ENCODE results near the gene KLHL10. TPM values are rescaled to one million over a fixed set of nuclear protein-coding genes. Genes with fewer than 3 reads are reported as not detected.
A peak's percentile ranks its signal among the peaks of the same experiment; 100 is the strongest.

Gene KLHL10
- polyA plus RNA-seq, 1 of the 3 experiments (the other 2 are of a cell fraction) = 0.02 TPM

DNA sequence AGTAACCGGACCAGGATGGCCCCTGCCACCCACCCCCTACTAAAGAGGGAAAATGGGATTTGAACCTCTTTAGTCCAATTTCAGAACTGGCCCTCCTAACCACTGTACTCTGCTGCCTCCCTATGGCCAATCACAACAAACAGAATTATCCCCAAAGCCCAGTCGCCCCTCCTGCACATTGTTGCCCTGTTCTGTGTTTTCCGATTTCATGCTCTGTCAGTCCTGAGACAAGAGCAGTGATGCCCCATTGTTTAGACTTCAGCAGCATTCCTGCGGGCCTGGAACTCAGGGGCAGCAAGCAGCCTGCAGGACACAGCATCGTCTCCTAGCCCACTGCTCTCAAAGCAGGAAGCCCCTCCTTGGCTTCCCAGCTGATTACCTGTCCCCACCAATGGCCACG, 48.1 kb downstream of the KLHL10 start (continued):
- TF ChIP-seq, protein P1, sequence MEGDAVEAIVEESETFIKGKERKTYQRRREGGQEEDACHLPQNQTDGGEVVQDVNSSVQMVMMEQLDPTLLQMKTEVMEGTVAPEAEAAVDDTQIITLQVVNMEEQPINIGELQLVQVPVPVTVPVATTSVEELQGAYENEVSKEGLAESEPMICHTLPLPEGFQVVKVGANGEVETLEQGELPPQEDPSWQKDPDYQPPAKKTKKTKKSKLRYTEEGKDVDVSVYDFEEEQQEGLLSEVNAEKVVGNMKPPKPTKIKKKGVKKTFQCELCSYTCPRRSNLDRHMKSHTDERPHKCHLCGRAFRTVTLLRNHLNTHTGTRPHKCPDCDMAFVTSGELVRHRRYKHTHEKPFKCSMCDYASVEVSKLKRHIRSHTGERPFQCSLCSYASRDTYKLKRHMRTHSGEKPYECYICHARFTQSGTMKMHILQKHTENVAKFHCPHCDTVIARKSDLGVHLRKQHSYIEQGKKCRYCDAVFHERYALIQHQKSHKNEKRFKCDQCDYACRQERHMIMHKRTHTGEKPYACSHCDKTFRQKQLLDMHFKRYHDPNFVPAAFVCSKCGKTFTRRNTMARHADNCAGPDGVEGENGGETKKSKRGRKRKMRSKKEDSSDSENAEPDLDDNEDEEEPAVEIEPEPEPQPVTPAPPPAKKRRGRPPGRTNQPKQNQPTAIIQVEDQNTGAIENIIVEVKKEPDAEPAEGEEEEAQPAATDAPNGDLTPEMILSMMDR (IDR thresholded peaks at IDR 0.05) = peak; percentile 37
- TF ChIP-seq RAD21 (IDR thresholded peaks at IDR 0.05; ENCODE audit: low read length) = peak; percentile 63

DNA sequence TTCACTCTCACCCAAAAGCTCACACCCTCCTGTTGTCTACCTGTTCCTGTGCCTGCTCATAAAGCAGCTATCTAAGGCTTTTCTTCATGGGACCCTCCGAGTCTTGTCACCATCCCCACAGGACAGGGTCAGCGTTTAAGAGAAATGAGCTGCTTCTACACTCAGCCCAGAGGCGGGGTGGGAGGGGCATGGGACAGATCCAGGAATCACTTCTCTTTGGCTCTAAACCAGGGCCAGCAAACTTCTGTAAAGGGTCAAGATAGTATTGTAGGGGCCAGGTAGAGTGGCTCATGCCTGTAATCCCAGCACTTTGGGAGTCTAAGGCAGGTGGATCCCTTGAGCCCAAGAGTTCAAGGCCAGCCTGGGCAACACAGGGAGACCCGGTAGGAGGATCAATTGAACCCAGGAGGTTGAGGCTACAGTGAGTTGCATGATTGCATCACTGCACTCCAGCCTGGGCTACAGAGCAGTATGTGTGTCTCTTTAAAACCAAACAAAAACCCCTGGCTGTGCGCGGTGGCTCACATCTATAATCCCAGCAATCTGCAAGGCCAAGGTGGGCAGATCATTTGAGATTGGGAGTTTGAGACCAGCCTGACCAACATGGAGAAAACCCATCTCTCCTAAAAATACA, 50.8 kb downstream of the KLHL10 start:
- CTCF ChIA-PET = interaction anchor here (0.9 kb wide), 1 partner anchor 29 kb away, joined by 3 read pairs; no protein-coding TSS in a partner anchor
- Histone ChIP-seq H3K4me2 (no peak overlapping the region), H3K79me2 (ENCODE audit: insufficient read depth) (peaks cover 41% of the 10 kb centered on the region)

More for the DNA sequence above, 50.8 kb downstream of the KLHL10 start:
- Histone ChIP-seq H3K9me3 (no peaks in the 10 kb centered on the region), H4K20me1 (ENCODE audit: insufficient read depth) (no peaks in the 10 kb centered on the region), H3K4me3 (ENCODE audit: low read depth in 2 of 2, low read length in 1 of 2) (no peak overlapping the region), H3K9me2 (no peaks in the 10 kb centered on the region), H3K27ac (ENCODE audit: low read depth in 2 of 2, low read length in 1 of 2) (no peak overlapping the region), H3K9ac (no peak overlapping the region), H3K27me3 (ENCODE audit: insufficient read depth) (no peaks in the 10 kb centered on the region), H3K4me1 (ENCODE audit: control insufficient read depth in 1 of 2, insufficient read depth in 2 of 2, low read depth in 1 of 2, low read length in 1 of 2) (no peaks in the 10 kb centered on the region), H3F3A (replicated peaks; ENCODE audit: insufficient read depth) (peaks cover 8% of the 10 kb centered on the region), H2AFZ (ENCODE audit: low read depth) (no peak overlapping the region), H3K36me3 (replicated peaks in 1 of 2; ENCODE audit: control insufficient read depth in 1 of 2, insufficient read depth in 2 of 2, low read length in 1 of 2) (peaks cover 64 to 87% of the 10 kb centered on the region in 2 experiments)
- POLR2A ChIA-PET = no interaction called here
- DNase-seq = no peak
- 93% methylated on average over 6 of the region's 6 CpGs for WGBS (ENCODE audit: low lambda C conversion rate)
- TF ChIP-seq, protein P2, sequence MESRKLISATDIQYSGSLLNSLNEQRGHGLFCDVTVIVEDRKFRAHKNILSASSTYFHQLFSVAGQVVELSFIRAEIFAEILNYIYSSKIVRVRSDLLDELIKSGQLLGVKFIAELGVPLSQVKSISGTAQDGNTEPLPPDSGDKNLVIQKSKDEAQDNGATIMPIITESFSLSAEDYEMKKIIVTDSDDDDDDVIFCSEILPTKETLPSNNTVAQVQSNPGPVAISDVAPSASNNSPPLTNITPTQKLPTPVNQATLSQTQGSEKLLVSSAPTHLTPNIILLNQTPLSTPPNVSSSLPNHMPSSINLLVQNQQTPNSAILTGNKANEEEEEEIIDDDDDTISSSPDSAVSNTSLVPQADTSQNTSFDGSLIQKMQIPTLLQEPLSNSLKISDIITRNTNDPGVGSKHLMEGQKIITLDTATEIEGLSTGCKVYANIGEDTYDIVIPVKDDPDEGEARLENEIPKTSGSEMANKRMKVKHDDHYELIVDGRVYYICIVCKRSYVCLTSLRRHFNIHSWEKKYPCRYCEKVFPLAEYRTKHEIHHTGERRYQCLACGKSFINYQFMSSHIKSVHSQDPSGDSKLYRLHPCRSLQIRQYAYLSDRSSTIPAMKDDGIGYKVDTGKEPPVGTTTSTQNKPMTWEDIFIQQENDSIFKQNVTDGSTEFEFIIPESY (IDR thresholded peaks at IDR 0.05; ENCODE audit: borderline replicate concordance, low read depth) = no peak
- TF ChIP-seq NFIC (IDR thresholded peaks at IDR 0.05; ENCODE audit: borderline replicate concordance) = no peak
- TF ChIP-seq, protein P3, sequence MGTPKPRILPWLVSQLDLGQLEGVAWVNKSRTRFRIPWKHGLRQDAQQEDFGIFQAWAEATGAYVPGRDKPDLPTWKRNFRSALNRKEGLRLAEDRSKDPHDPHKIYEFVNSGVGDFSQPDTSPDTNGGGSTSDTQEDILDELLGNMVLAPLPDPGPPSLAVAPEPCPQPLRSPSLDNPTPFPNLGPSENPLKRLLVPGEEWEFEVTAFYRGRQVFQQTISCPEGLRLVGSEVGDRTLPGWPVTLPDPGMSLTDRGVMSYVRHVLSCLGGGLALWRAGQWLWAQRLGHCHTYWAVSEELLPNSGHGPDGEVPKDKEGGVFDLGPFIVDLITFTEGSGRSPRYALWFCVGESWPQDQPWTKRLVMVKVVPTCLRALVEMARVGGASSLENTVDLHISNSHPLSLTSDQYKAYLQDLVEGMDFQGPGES (IDR thresholded peaks at IDR 0.05; ENCODE audit: low read depth, low read length) = no peak
- no peak for TF ChIP-seq RAD21 (IDR thresholded peaks at IDR 0.05; ENCODE audit: low read length)
- no peak for TF ChIP-seq RFX5 (IDR thresholded peaks at IDR 0.05; ENCODE audit: low read length)
- TF ChIP-seq SMC3 (IDR thresholded peaks at IDR 0.05; ENCODE audit: low read depth, low read length) = no peak
- TF ChIP-seq, protein P4, sequence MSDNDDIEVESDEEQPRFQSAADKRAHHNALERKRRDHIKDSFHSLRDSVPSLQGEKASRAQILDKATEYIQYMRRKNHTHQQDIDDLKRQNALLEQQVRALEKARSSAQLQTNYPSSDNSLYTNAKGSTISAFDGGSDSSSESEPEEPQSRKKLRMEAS (IDR thresholded peaks at IDR 0.05; ENCODE audit: low read depth) = no peak
- TF ChIP-seq, protein P1 (IDR thresholded peaks at IDR 0.05) = no peak
- no peak for TF ChIP-seq CHD2 (IDR thresholded peaks at IDR 0.05; ENCODE audit: low read length, partially characterized antibody)

Data from SK-N-SH (cell line).